ENCODE data around the gene CCDC77.

CCDC77 gene

DNA sequence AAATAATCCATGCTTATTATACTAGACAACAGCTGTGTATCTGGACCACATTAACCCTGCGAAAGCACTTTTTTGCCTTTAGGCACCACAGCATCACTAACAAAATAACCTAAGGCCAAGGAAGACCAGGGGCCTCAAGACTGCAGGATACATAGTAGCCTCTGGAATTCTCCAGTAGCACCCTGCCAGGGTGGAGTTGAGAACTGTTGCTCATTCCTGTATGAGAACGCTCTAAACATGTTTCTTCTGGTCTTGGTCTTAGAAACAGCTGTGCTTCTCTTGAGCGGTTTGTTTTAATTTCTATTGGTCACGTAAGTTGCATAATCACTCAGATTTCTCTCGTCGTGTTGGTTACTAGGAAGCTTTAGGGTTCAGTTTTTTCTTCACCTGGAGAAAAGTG is 66.1 kb downstream of the CCDC77 start:
- Histone ChIP-seq H3K36me3 (replicated peaks; ENCODE audit: low read depth, low read length) (no peaks in the 10 kb centered on the region), H3K9me3 (ENCODE audit: insufficient read depth, low read length) (no peaks in the 10 kb centered on the region), H3K27ac (ENCODE audit: low read length) (no peak overlapping the region), H3K4me3 (ENCODE audit: low read length) (no peak overlapping the region), H3K27me3 (ENCODE audit: low read depth, low read length) (no peaks in the 10 kb centered on the region), H3K79me2 (ENCODE audit: low read length) (no peaks in the 10 kb centered on the region), H3K4me2 (ENCODE audit: low read length) (no peak overlapping the region), H4K20me1 (ENCODE audit: insufficient read depth, low read length) (no peaks in the 10 kb centered on the region), H3K4me1 (ENCODE audit: low read length) (no peaks in the 10 kb centered on the region), H3K9ac (ENCODE audit: low read length) (no peak overlapping the region), H2AFZ (ENCODE audit: low read depth, low read length) (no peak overlapping the region)
- TF ChIP-seq EZH2phosphoT487 (IDR thresholded peaks at IDR 0.05; ENCODE audit: low read depth) = no peak
- TF ChIP-seq, protein P1, sequence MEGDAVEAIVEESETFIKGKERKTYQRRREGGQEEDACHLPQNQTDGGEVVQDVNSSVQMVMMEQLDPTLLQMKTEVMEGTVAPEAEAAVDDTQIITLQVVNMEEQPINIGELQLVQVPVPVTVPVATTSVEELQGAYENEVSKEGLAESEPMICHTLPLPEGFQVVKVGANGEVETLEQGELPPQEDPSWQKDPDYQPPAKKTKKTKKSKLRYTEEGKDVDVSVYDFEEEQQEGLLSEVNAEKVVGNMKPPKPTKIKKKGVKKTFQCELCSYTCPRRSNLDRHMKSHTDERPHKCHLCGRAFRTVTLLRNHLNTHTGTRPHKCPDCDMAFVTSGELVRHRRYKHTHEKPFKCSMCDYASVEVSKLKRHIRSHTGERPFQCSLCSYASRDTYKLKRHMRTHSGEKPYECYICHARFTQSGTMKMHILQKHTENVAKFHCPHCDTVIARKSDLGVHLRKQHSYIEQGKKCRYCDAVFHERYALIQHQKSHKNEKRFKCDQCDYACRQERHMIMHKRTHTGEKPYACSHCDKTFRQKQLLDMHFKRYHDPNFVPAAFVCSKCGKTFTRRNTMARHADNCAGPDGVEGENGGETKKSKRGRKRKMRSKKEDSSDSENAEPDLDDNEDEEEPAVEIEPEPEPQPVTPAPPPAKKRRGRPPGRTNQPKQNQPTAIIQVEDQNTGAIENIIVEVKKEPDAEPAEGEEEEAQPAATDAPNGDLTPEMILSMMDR (IDR thresholded peaks at IDR 0.05; ENCODE audit: low read depth, low read length) = no peak

DNA sequence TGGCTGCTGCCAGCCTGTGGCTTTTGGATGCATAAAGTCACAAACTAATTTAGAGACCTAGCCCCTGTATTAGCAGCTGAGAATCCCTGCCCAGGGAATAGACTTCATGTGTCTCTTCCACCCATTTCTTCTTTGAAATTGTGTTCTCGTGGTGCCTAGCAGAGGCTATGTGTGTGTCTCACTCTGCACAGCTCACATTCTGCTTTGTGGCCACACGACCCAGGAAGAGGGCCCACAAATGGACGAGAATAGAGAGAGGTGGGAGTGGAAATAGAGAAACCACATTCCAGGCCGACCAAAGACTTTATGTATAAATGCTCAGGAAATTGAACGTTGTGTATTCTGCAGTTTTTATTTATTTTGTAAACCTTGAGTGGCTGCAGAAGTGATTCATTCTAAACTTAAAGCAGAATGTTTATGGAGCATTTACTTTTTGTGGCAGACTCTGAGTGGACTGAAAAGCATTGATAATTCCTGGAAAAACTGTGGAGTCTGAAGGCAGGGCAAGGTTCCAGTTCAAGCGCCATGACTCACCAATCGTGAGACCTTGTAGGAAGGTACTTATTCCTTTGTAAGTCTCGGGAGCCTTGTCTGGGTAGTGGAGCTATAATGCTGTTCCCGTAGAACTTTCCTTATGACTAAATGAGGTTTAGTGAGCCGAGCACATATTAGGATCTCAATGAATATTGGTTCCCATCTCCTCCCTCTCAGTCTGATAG is 67.4 kb downstream of the CCDC77 start:
- no peak for TF ChIP-seq EZH2phosphoT487 (IDR thresholded peaks at IDR 0.05; ENCODE audit: low read depth)
- TF ChIP-seq, protein P1 (IDR thresholded peaks at IDR 0.05; ENCODE audit: low read depth, low read length) = no peak
- Histone ChIP-seq H3K27ac (ENCODE audit: low read length) (no peak overlapping the region), H3K4me2 (ENCODE audit: low read length) (no peak overlapping the region), H4K20me1 (ENCODE audit: insufficient read depth, low read length) (no peaks in the 10 kb centered on the region), H3K4me1 (ENCODE audit: low read length) (no peaks in the 10 kb centered on the region), H3K4me3 (ENCODE audit: low read length) (no peak overlapping the region), H2AFZ (ENCODE audit: low read depth, low read length) (no peak overlapping the region), H3K9ac (ENCODE audit: low read length) (no peak overlapping the region), H3K36me3 (replicated peaks; ENCODE audit: low read depth, low read length) (no peaks in the 10 kb centered on the region), H3K9me3 (ENCODE audit: insufficient read depth, low read length) (no peaks in the 10 kb centered on the region), H3K79me2 (ENCODE audit: low read length) (no peaks in the 10 kb centered on the region), H3K27me3 (ENCODE audit: low read depth, low read length) (0 out of 2 replicates have a peak, but pooled peaks cover 2% of the 10 kb centered on the region)

DNA sequence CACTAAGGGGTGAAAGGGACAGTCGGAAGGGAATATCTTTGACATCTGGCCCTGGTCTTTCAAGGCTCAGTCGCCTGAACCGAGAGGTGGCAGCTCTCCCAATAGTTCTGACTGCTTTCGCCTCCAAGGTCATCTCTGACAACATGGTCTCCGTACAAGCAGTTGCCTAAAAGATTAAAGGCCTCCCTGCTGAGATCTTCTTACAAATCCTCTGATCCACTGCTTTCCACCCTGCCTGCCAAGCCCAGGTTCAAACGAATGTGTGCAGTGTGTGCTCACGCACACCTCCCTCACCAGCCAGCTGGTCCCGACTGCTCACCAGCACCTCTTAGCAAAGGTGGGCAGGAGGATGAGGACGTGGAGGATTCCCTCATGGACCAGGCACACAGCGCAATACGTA is 68.7 kb downstream of the CCDC77 start:
- TF ChIP-seq, protein P1 (IDR thresholded peaks at IDR 0.05; ENCODE audit: low read depth, low read length) = no peak
- no peak for TF ChIP-seq EZH2phosphoT487 (IDR thresholded peaks at IDR 0.05; ENCODE audit: low read depth)
- no peak overlapping the region for H3K4me2 ChIP-seq (ENCODE audit: low read length)
- H3K4me1 ChIP-seq (ENCODE audit: low read length) = no peaks in the 10 kb centered on the region
- H3K36me3 ChIP-seq (replicated peaks; ENCODE audit: low read depth, low read length) = no peaks in the 10 kb centered on the region
- no peak overlapping the region for H3K4me3 ChIP-seq (ENCODE audit: low read length)
- no peaks in the 10 kb centered on the region for H3K79me2 ChIP-seq (ENCODE audit: low read length)
- H2AFZ ChIP-seq (ENCODE audit: low read depth, low read length) = no peak overlapping the region
- no peak overlapping the region for H3K27ac ChIP-seq (ENCODE audit: low read length)
- H3K9me3 ChIP-seq (ENCODE audit: insufficient read depth, low read length) = no peaks in the 10 kb centered on the region
- H4K20me1 ChIP-seq (ENCODE audit: insufficient read depth, low read length) = no peaks in the 10 kb centered on the region
- H3K9ac ChIP-seq (ENCODE audit: low read length) = no peak overlapping the region
- H3K27me3 ChIP-seq (ENCODE audit: low read depth, low read length) = 0 out of 2 replicates have a peak, but pooled peaks cover 2% of the 10 kb centered on the region

DNA sequence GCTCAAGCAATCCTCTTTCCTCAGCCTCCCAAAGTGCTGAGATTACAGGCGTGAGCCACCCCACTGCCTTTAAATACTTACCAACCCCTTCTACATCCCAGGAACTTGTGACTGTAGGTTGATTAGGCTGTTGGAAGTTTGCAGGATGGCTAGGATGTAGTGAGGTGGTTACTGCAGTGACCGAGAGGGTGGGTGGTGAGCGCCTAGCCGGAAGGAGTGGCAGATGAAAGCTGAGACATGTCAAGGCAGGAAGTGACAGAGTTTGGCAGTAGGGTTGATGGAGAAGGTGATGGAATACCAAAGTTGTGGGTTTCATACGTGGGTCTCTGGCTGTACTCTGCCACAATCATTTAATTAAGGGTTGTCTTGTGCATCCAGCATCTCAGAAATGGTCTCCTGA is 71.8 kb downstream of the CCDC77 start:
- H3K4me3 ChIP-seq (ENCODE audit: low read length) = no peak overlapping the region
- H3K79me2 ChIP-seq (ENCODE audit: low read length) = no peaks in the 10 kb centered on the region
- no peak overlapping the region for H3K4me2 ChIP-seq (ENCODE audit: low read length)
- H3K27me3 ChIP-seq (ENCODE audit: low read depth, low read length) = 0 out of 2 replicates have a peak, but pooled peaks cover 2% of the 10 kb centered on the region
- no peak overlapping the region for H3K27ac ChIP-seq (ENCODE audit: low read length)
- no peak overlapping the region for H3K9ac ChIP-seq (ENCODE audit: low read length)
- no peaks in the 10 kb centered on the region for H4K20me1 ChIP-seq (ENCODE audit: insufficient read depth, low read length)
- TF ChIP-seq, protein P1 (IDR thresholded peaks at IDR 0.05; ENCODE audit: low read depth, low read length) = no peak
- TF ChIP-seq EZH2phosphoT487 (IDR thresholded peaks at IDR 0.05; ENCODE audit: low read depth) = no peak
- H3K4me1 ChIP-seq (ENCODE audit: low read length) = no peaks in the 10 kb centered on the region
- no peaks in the 10 kb centered on the region for H3K36me3 ChIP-seq (replicated peaks; ENCODE audit: low read depth, low read length)
- no peaks in the 10 kb centered on the region for H3K9me3 ChIP-seq (ENCODE audit: insufficient read depth, low read length)
- no peak overlapping the region for H2AFZ ChIP-seq (ENCODE audit: low read depth, low read length)

Data from OCI-LY3 (cell line).